Inflammatory macrophage treated with lipopolysaccharide for 4 hours (primary cell): ENCODE results near the gene BIN2.

Experiments used
- DNase-seq: peaks from one replicate; pipeline ENCODE4 v3.0.0-alpha.2; 2020

The BIN2 gene

GRCh38 chr12:51253276-51253675 is 70.7 kb downstream of the BIN2 start:
- no peak for DNase-seq

- no peak for DNase-seq
Measured at GRCh38 chr12:51247523-51248206, 76.3 kb downstream of the BIN2 start.

GRCh38 chr12:51246254-51246853 is 77.6 kb downstream of the BIN2 start:
- peak; percentile 90 for DNase-seq

GRCh38 chr12:51245476-51246253 is 78.3 kb downstream of the BIN2 start:
- DNase-seq: no peak

- no peak for DNase-seq
Measured at GRCh38 chr12:51244269-51244668, 79.7 kb downstream of the BIN2 start.

GRCh38 chr12:51242876-51243275 is 81.1 kb downstream of the BIN2 start:
- DNase-seq: peak; percentile 85

- peak; percentile 81 for DNase-seq
Measured at GRCh38 chr12:51242120-51242519, 81.9 kb downstream of the BIN2 start.

GRCh38 chr12:51240971-51241370 is 83.0 kb downstream of the BIN2 start:
- no peak for DNase-seq

- DNase-seq: peak; percentile 96
Measured at GRCh38 chr12:51238510-51239334, 85.3 kb downstream of the BIN2 start, which contains the start of gene DAZAP2. Gene DAZAP2 (plus strand): TSS chr12:51238826. CDS start chr12:51238908, 82 bp downstream.

GRCh38 chr12:51238037-51238509 is 85.9 kb downstream of the BIN2 start:
- no peak for DNase-seq

- DNase-seq: no peak
Measured at GRCh38 chr12:51234530-51234929, 89.4 kb downstream of the BIN2 start.

GRCh38 chr12:51232642-51233041 is 91.3 kb downstream of the BIN2 start:
- DNase-seq: no peak
